K562 (cell line): ENCODE measurements around the gene EPHA2. TPM values are rescaled to one million over a fixed set of nuclear protein-coding genes. Genes with fewer than 3 reads are reported as not detected.
A peak's percentile ranks its signal among the peaks of the same experiment; 100 is the strongest.

Experiments
- BACH1 ChIP-seq: fragments of 200-800 bp; sonication (Bioruptor generic); IDR thresholded peaks from 2 replicates; pipeline ENCODE4 v1.6.1; 2016; ENCODE audit warnings: missing genetic modification characterization, missing compliant biosample characterization
- E2F3 ChIP-seq: fragments of 250-450 bp; sonication (Bioruptor Pico); IDR thresholded peaks from 2 replicates; pipeline ENCODE4 v1.4.0; 2020; ENCODE audit warnings: mild to moderate bottlenecking
- E2F5 ChIP-seq: sonication (generic); formaldehyde crosslinking; IDR thresholded peaks from 2 replicates; pipeline ENCODE4 v1.8.0; 2022; ENCODE audit warnings: mild to moderate bottlenecking, missing genetic modification reagents
- EGR1 ChIP-seq: fragments of 450-650 bp; conservative IDR thresholded peaks from 2 replicates; pipeline ENCODE4 v1.6.1; 2017; ENCODE audit warnings: mild to moderate bottlenecking
- HDAC2 ChIP-seq: fragments of 450-650 bp; IDR thresholded peaks from 2 replicates; pipeline ENCODE4 v1.6.1; 2016; ENCODE audit warnings: mild to moderate bottlenecking
- HDGF ChIP-seq: fragments of 450-650 bp; IDR thresholded peaks from 2 replicates; pipeline ENCODE4 v1.6.1; 2016
- HMG20A ChIP-seq: fragments of 450-650 bp; formaldehyde crosslinking; conservative IDR thresholded peaks from 2 replicates; pipeline ENCODE4 v1.4.0; 2020; ENCODE audit warnings: mild to moderate bottlenecking, mixed read lengths
- KLF1 ChIP-seq: fragments of 450-650 bp; IDR thresholded peaks from 2 replicates; pipeline ENCODE4 v1.6.1; 2016; ENCODE audit warnings: missing genetic modification characterization, missing compliant biosample characterization
- MAZ ChIP-seq, 2 experiments: fragments of 450-650 bp in 1 of 2; sonication (generic) in 1 of 2; formaldehyde crosslinking; IDR thresholded peaks in 1 of 2; conservative IDR thresholded peaks in 1 of 2; 2 replicates each; pipeline versions ENCODE4 v1.4.0 to v1.5.0; 2020; ENCODE audit warnings: mild to moderate bottlenecking in 1 of 2, missing genetic modification reagents in 1 of 2
- MBD2 ChIP-seq: sonication (generic); IDR thresholded peaks from 2 replicates; pipeline ENCODE4 v1.6.1; 2016; ENCODE audit warnings: low read depth, borderline replicate concordance
- MEIS2 ChIP-seq: fragments of 450-650 bp; IDR thresholded peaks from 2 replicates; pipeline ENCODE4 v1.6.1; 2014; ENCODE audit warnings: mild to moderate bottlenecking; ENCODE audit not compliant: partially characterized antibody
- NFXL1 ChIP-seq: fragments of 450-650 bp; formaldehyde crosslinking; IDR thresholded peaks from 2 replicates; pipeline ENCODE4 v1.4.0; 2021; ENCODE audit warnings: mild to moderate bottlenecking
- RBFOX2 ChIP-seq: fragments of 200-400 bp; formaldehyde crosslinking; IDR thresholded peaks from 2 replicates; pipeline ENCODE4 v1.6.1; 2017; ENCODE audit warnings: low read depth, mild to moderate bottlenecking, low read length, moderate library complexity
- STAT5B ChIP-seq: fragments of 250-450 bp; sonication (Bioruptor Pico); IDR thresholded peaks from 2 replicates; pipeline ENCODE4 v1.8.0; 2021; ENCODE audit warnings: mild to moderate bottlenecking, inconsistent platforms
- THRB ChIP-seq: fragments of 450-650 bp; formaldehyde crosslinking; conservative IDR thresholded peaks from 2 replicates; pipeline ENCODE4 v1.4.0; 2022; ENCODE audit warnings: mild to moderate bottlenecking, missing genetic modification characterization
- ZFPM2 ChIP-seq: fragments of 250-450 bp; sonication (Bioruptor Pico); IDR thresholded peaks from 2 replicates; pipeline ENCODE4 v1.5.1; 2022; ENCODE audit warnings: mild to moderate bottlenecking
- ZMIZ1 ChIP-seq, 2 experiments: fragments of 150-350 bp in 1 of 2; IDR thresholded peaks; 2 replicates each; pipeline ENCODE4 v1.6.1; 2012 to 2016; ENCODE audit warnings: low read depth in 2 of 2, low read length in 2 of 2, mild to moderate bottlenecking in 1 of 2, moderate library complexity in 1 of 2
- ZNF324 ChIP-seq: fragments of 250-450 bp; sonication (Bioruptor Pico); IDR thresholded peaks from 2 replicates; pipeline ENCODE4 v1.4.0; 2020; ENCODE audit warnings: mild to moderate bottlenecking
- ZNF584 ChIP-seq: fragments of 200-800 bp; sonication (Bioruptor generic); IDR thresholded peaks from 2 replicates; pipeline ENCODE4 v1.6.1; 2016; ENCODE audit warnings: low read depth, mild to moderate bottlenecking, missing genetic modification characterization, missing compliant biosample characterization
- ZNF77 ChIP-seq: fragments of 250-450 bp; sonication (Bioruptor Pico); IDR thresholded peaks from 2 replicates; pipeline ENCODE4 v1.5.0; 2020
- ZSCAN29 ChIP-seq: fragments of 450-650 bp; IDR thresholded peaks from 2 replicates; pipeline ENCODE4 v1.6.1; 2017
- polyA plus RNA-seq, 8 experiments: library from polyadenylated mRNA; depleted of rRNA in 4 of 8; stranded (reverse) in 5 of 8; unstranded in 3 of 8; fragments of >200 nt; fragmentation: Nextera tagmentation in 2 of 8; fragmentation: Illumina TruSeq in 1 of 8; extraction: Ambion mirVana in 2 of 8; extraction: Trizol in 1 of 8; gene quantifications; 2 replicates each; pipeline versions ENCODE4 v1.2.1 to v1.2.3, GENCODE V29; 2011 to 2014; ENCODE audit warnings: inconsistent platforms in 1 of 8, missing spikeins in 1 of 8
- total RNA-seq, 7 experiments: library from RNA; depleted of rRNA in 6 of 7; stranded (reverse); fragments of >200 nt in 6 of 7; fragmentation: Illumina TruSeq in 2 of 7; extraction: Trizol in 2 of 7; gene quantifications; 2 replicates each; pipeline versions ENCODE4 v1.2.1 to v1.2.3, GENCODE V29; 2011 to 2021; ENCODE audit warnings: low replicate concordance in 1 of 7
- TF ChIP-seq, protein P1 (sequence below): fragments of 250-450 bp; sonication (Bioruptor Pico); IDR thresholded peaks from 2 replicates; pipeline ENCODE4 v1.4.0; 2020; ENCODE audit warnings: borderline replicate concordance

Gene EPHA2
- total and polyA plus RNA-seq, 9 of the 15 experiments (the other 6 are each of a cell fraction or from before 2014, with no cell fraction given) = 0.04 to 0.40 (median 0.07) TPM; not detected in 4

DNA sequence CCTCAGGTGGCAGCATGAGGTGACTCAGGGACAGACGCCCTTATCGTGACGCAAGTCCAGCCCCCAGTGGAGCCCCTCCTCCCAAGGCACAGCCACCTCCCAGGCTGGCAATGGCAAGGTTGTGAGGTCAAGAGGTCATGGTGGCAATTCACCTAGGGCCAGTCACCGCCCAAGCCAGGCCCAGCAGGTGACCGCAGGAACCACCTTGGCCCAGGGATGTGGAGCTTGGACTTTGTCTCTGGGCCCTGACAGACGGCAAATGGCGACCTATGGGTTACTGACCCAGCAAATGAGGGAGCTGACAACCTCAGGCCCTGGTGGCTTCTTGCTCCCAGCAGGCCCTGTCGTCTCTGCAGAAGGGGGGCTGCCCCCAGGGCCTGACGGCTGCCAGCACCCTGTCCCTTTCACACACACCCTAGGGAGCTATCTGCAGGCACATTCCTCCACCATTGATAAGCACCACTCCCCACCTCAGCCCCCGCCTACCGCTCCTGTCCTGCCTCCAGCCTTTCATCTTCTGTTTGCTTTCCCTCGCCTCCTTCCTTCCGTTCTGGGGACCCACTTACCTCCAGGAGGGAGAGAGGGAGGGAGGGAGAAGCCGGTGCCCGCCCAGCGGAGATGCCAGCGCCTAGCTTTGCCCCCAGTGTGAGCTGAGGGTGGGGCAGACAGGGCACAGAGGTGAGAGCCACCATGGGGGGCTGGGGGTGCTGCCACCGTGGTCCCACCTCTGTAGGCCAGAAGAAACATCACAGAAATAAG is 12.1 kb downstream of the EPHA2 start (continued):
- TF ChIP-seq ZNF584 (no peak), ZSCAN29 (no peak), NFXL1 (CRISPR knock-in tag) (no peak), HMG20A (no peak), E2F3 (CRISPR knock-in tag) (no peak), EGR1 (peak; percentile 90), ZNF77 (CRISPR knock-in tag) (no peak), MBD2 (peak; percentile 73), STAT5B (CRISPR knock-in tag) (no peak), MEIS2 (peak; percentile 71), HDGF (peak; percentile 69; the same call in 1 of the 2 replicates), KLF1 (tag) (no peak), RBFOX2 (peak; percentile 75), HDAC2 (peak; percentile 88), ZMIZ1 (IDR thresholded peaks at IDR 0.05; ENCODE audit: low read depth in 2 of 2, low read length in 2 of 2) (peak in 1 of 2 experiments; percentile 38; a peak in 1 of 4 replicates), ZNF324 (CRISPR knock-in tag) (no peak), ZFPM2 (CRISPR knock-in tag) (no peak), BACH1 (tag) (no peak), E2F5 (CRISPR knock-in tag) (no peak), MAZ (CRISPR knock-in tag; conservative IDR thresholded peaks at IDR 0.05 in 1 of 2, IDR thresholded peaks at IDR 0.05 in 1 of 2) (peak; percentile 63 to 93; a peak in 3 of 4 replicates), THRB (CRISPR knock-in tag) (no peak)
- TF ChIP-seq, protein P1, sequence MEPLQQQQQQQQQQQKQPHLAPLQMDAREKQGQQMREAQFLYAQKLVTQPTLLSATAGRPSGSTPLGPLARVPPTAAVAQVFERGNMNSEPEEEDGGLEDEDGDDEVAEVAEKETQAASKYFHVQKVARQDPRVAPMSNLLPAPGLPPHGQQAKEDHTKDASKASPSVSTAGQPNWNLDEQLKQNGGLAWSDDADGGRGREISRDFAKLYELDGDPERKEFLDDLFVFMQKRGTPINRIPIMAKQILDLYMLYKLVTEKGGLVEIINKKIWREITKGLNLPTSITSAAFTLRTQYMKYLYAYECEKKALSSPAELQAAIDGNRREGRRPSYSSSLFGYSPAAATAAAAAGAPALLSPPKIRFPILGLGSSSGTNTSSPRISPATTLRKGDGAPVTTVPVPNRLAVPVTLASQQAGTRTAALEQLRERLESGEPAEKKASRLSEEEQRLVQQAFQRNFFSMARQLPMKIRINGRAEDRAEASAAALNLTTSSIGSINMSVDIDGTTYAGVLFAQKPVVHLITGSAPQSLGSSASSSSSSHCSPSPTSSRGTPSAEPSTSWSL (CRISPR knock-in tag) = no peak
